Stimulated activated CD8-positive, alpha-beta memory T cell treated with anti-CD3 and anti-CD28 coated beads, Interleukin-12 subunit alpha, Interleukin-12 subunit beta, amount 100 ng/mL, for 4 hours (primary cell): ENCODE data around the gene PAFAH2.

ENCODE experiments used
- DNase-seq: peaks from one replicate; pipeline ENCODE4 v3.0.0-alpha.2; 2020; ENCODE audit warnings: low read depth

PAFAH2 gene

GRCh38 chr1:26031196-26031595 lies 33.3 kb upstream of the PAFAH2 start:
- no peak for DNase-seq

GRCh38 chr1:26029864-26030481 lies 32.1 kb upstream of the PAFAH2 start:
- DNase-seq, result no peak

GRCh38 chr1:26029054-26029863 lies 31.4 kb upstream of the PAFAH2 start:
- DNase-seq, result no peak

GRCh38 chr1:26028490-26028980 lies 30.7 kb upstream of the PAFAH2 start:
- DNase-seq, result no peak

GRCh38 chr1:26027716-26028489 lies 30.0 kb upstream of the PAFAH2 start:
- DNase-seq, result no peak

GRCh38 chr1:26025517-26025916 lies 27.7 kb upstream of the PAFAH2 start:
- no peak for DNase-seq

GRCh38 chr1:26025060-26025459 lies 27.2 kb upstream of the PAFAH2 start:
- no peak for DNase-seq

GRCh38 chr1:26023826-26024225 lies 26.0 kb upstream of the PAFAH2 start:
- no peak for DNase-seq

- no peak for DNase-seq
These were observed 25.1 kb upstream of the PAFAH2 start for GRCh38 chr1:26023009-26023408.

- no peak for DNase-seq
These were observed 24.5 kb upstream of the PAFAH2 start for GRCh38 chr1:26022404-26022779.

- no peak for DNase-seq
These were observed 24.0 kb upstream of the PAFAH2 start, which contains the start of gene EXTL1 for GRCh38 chr1:26021647-26022403. EXTL1 (plus strand) TSS chr1:26021775; CDS start chr1:26022647, 872 bp downstream.

- DNase-seq, result no peak
These were observed 23.2 kb upstream of the PAFAH2 start for GRCh38 chr1:26020941-26021646.

- no peak for DNase-seq
These were observed 22.5 kb upstream of the PAFAH2 start for GRCh38 chr1:26020330-26020768.

- DNase-seq, result no peak
These were observed 21.9 kb upstream of the PAFAH2 start for GRCh38 chr1:26019641-26020315.

GRCh38 chr1:26017606-26018005 lies 19.7 kb upstream of the PAFAH2 start:
- no peak for DNase-seq

- DNase-seq, result no peak
These were observed 19.2 kb upstream of the PAFAH2 start for GRCh38 chr1:26016953-26017545.

GRCh38 chr1:26016258-26016952 lies 18.5 kb upstream of the PAFAH2 start:
- no peak for DNase-seq

- DNase-seq, result no peak
These were observed 17.5 kb upstream of the PAFAH2 start for GRCh38 chr1:26015358-26015757.

GRCh38 chr1:26014179-26014578 lies 16.3 kb upstream of the PAFAH2 start:
- DNase-seq, result no peak

GRCh38 chr1:26012864-26013263 lies 15.0 kb upstream of the PAFAH2 start:
- no peak for DNase-seq
